Neural progenitor cell (in vitro differentiated cells): ENCODE results near the gene ZNF416.

Experiments
- CTCF ChIP-seq: fragments of 200-600 bp; sonication (generic); IDR thresholded peaks from 2 replicates; pipeline ENCODE4 v1.5.1; 2017; ENCODE audit warnings: antibody characterized with exemption, mild to moderate bottlenecking
- EZH2 ChIP-seq: fragments of 200-600 bp; sonication (generic); IDR thresholded peaks from 2 replicates; pipeline ENCODE4 v1.6.1; 2017; ENCODE audit warnings: antibody characterized with exemption, mild to moderate bottlenecking, moderate library complexity

- TF ChIP-seq CTCF (no peak), EZH2 (no peak)
Measured at GRCh38 chr19:57559404-57560025, 19.2 kb downstream of the ZNF416 start, which contains the start of gene ZNF550.
